ENCODE data around the gene MCRIP2.

Gene MCRIP2

GRCh38 chr16:678209-678857 lies 36.7 kb downstream of the MCRIP2 start:
- in situ Hi-C loops (cut with HindIII; ENCODE audit: low pct_ligation_motif_present, low sequenced_read_pairs), result no loop called here
- DNase-seq, result no peak
- TF ChIP-seq CTCF (IDR thresholded peaks at IDR 0.05; ENCODE audit: low read depth, low read length, missing control alignments), result no peak
- Histone ChIP-seq H3K27ac (no peak overlapping the region), H3K4me3 (ENCODE audit: low read depth, low read length) (no peak overlapping the region), H3K36me3 (replicated peaks) (peaks cover 30% of the 10 kb centered on the region), H3K27me3 (replicated peaks) (no peaks in the 10 kb centered on the region)

GRCh38 chr16:678858-679813 lies 37.5 kb downstream of the MCRIP2 start:
- in situ Hi-C loops (cut with HindIII; ENCODE audit: low pct_ligation_motif_present, low sequenced_read_pairs), result no loop called here
- H3K36me3 ChIP-seq (replicated peaks), result peaks cover 25% of the 10 kb centered on the region
- no peak for DNase-seq
- no peaks in the 10 kb centered on the region for H3K27me3 ChIP-seq (replicated peaks)
- H3K4me3 ChIP-seq (ENCODE audit: low read depth, low read length), result peak overlapping the region; percentile 56
- TF ChIP-seq CTCF (IDR thresholded peaks at IDR 0.05; ENCODE audit: low read depth, low read length, missing control alignments), result no peak
- H3K27ac ChIP-seq, result no peak overlapping the region

GRCh38 chr16:679814-680624 lies 38.4 kb downstream of the MCRIP2 start, which contains the start of gene STUB1:
TSS of gene STUB1 (plus strand) at chr16:680410. CDS start at chr16:680526, 116 bp downstream.
- Histone ChIP-seq H3K36me3 (replicated peaks) (peaks cover 20% of the 10 kb centered on the region), H3K27me3 (replicated peaks) (no peaks in the 10 kb centered on the region), H3K27ac (peak within 1 kb of the TSS; percentile 59), H3K4me3 (ENCODE audit: low read depth, low read length) (peak within 1 kb of the TSS; percentile 72)
- DNase-seq, result peak; percentile 76
- no peak for TF ChIP-seq CTCF (IDR thresholded peaks at IDR 0.05; ENCODE audit: low read depth, low read length, missing control alignments)
- in situ Hi-C loops (cut with HindIII; ENCODE audit: low pct_ligation_motif_present, low sequenced_read_pairs), result no loop called here

GRCh38 chr16:680625-680945 lies 39.0 kb downstream of the MCRIP2 start:
- H3K4me3 ChIP-seq (ENCODE audit: low read depth, low read length), result peak overlapping the region; percentile 72
- H3K27ac ChIP-seq, result peak overlapping the region; percentile 59
- no peak for DNase-seq
- H3K27me3 ChIP-seq (replicated peaks), result no peaks in the 10 kb centered on the region
- peaks cover 20% of the 10 kb centered on the region for H3K36me3 ChIP-seq (replicated peaks)
- in situ Hi-C loops (cut with HindIII; ENCODE audit: low pct_ligation_motif_present, low sequenced_read_pairs), result no loop called here
- no peak for TF ChIP-seq CTCF (IDR thresholded peaks at IDR 0.05; ENCODE audit: low read depth, low read length, missing control alignments)

- DNase-seq, result no peak
- peak; percentile 23 for TF ChIP-seq CTCF (IDR thresholded peaks at IDR 0.05; ENCODE audit: low read depth, low read length, missing control alignments)
- Histone ChIP-seq H3K27ac (peak overlapping the region; percentile 59), H3K27me3 (replicated peaks) (no peaks in the 10 kb centered on the region), H3K4me3 (ENCODE audit: low read depth, low read length) (peak overlapping the region; percentile 72), H3K36me3 (replicated peaks) (peaks cover 20% of the 10 kb centered on the region)
- in situ Hi-C loops (cut with HindIII; ENCODE audit: low pct_ligation_motif_present, low sequenced_read_pairs), result no loop called here
Observed at GRCh38 chr16:680967-681745, 39.5 kb downstream of the MCRIP2 start.
